NK-92 treated with Interleukin-12 subunit alpha and Interleukin-12 subunit beta, amount 100 ng/mL, for 24 hours (cell line): ENCODE data around the gene BANP.
"Not testable (repeated sequence)": the region's sequence is repeated elsewhere in the genome, so short reads cannot be mapped to it uniquely, and the experiment has no call there.

Experiments used
- DNase-seq: peaks from one replicate; lab custom pipeline; 2025; lab: John Stamatoyannopoulos, UW

Gene BANP

GRCh38 chr16:87996962-87997880 is 46.0 kb downstream of the BANP start:
- no peak for DNase-seq

- not testable (repeated sequence) for DNase-seq
These were observed 47.1 kb downstream of the BANP start for GRCh38 chr16:87998184-87998793.

GRCh38 chr16:87998992-87999391 is 47.8 kb downstream of the BANP start:
- DNase-seq: not testable (repeated sequence)

- DNase-seq: no peak
These were observed 51.0 kb downstream of the BANP start for GRCh38 chr16:88002211-88002610.

GRCh38 chr16:88002749-88003148 is 51.5 kb downstream of the BANP start:
- no peak for DNase-seq

GRCh38 chr16:88003316-88003715 is 52.1 kb downstream of the BANP start:
- no peak for DNase-seq

- no peak for DNase-seq
These were observed 52.5 kb downstream of the BANP start for GRCh38 chr16:88003736-88004135.

GRCh38 chr16:88004391-88004790 is 53.2 kb downstream of the BANP start:
- DNase-seq: no peak

GRCh38 chr16:88005181-88005581 is 53.9 kb downstream of the BANP start:
- DNase-seq: no peak

GRCh38 chr16:88005968-88006367 is 54.7 kb downstream of the BANP start:
- no peak for DNase-seq

- DNase-seq: no peak
These were observed 56.1 kb downstream of the BANP start for GRCh38 chr16:88007321-88007731.

GRCh38 chr16:88008840-88009239 is 57.6 kb downstream of the BANP start:
- DNase-seq: no peak

- no peak for DNase-seq
These were observed 58.5 kb downstream of the BANP start for GRCh38 chr16:88009563-88010342.

- no peak for DNase-seq
These were observed 59.2 kb downstream of the BANP start for GRCh38 chr16:88010343-88010967.

GRCh38 chr16:88010968-88011483 is 59.8 kb downstream of the BANP start:
- DNase-seq: no peak

GRCh38 chr16:88012360-88012759 is 61.1 kb downstream of the BANP start:
- no peak for DNase-seq

GRCh38 chr16:88013091-88013609 is 61.9 kb downstream of the BANP start:
- DNase-seq: no peak

- DNase-seq: no peak
These were observed 62.6 kb downstream of the BANP start for GRCh38 chr16:88013766-88014251.

- no peak for DNase-seq
These were observed 63.1 kb downstream of the BANP start for GRCh38 chr16:88014252-88014781.

- no peak for DNase-seq
These were observed 63.9 kb downstream of the BANP start for GRCh38 chr16:88014954-88015805.
